ENCODE measurements around the gene DIRAS2. TPM values are rescaled to one million over a fixed set of nuclear protein-coding genes. Genes with fewer than 3 reads are reported as not detected.

Gene DIRAS2
- total RNA-seq, 6 donors from 2014 or later: 0.14 to 0.34 TPM; not detected in 4

DNA sequence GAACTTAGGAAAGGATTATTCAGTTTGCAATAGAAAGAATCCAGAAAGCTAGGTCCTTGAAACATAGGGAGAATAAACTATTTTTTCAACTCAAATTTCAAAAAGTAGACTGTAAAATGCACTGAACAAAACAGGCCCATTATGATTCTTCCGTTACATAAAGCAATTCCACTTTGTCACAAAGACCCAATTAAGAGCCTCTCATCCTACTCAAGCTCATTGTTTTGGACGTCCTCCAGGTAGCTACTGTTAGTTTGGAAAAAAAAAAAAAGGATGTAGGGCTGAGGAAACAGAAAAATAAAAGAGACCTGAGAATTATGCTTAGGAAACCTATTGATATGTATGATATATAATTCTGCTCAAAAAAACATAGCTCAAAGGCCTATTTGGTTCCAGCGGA is 74.0 kb downstream of the DIRAS2 start:
- no peak overlapping the region for H3K27ac ChIP-seq
- ATAC-seq (ENCODE audit: low FRiP score in 2 of 2): no peak
- TF ChIP-seq POLR2AphosphoS5 (IDR thresholded peaks at IDR 0.05) (no peak), EP300 (IDR thresholded peaks at IDR 0.05) (no peak)
- TF ChIP-seq, protein P1, sequence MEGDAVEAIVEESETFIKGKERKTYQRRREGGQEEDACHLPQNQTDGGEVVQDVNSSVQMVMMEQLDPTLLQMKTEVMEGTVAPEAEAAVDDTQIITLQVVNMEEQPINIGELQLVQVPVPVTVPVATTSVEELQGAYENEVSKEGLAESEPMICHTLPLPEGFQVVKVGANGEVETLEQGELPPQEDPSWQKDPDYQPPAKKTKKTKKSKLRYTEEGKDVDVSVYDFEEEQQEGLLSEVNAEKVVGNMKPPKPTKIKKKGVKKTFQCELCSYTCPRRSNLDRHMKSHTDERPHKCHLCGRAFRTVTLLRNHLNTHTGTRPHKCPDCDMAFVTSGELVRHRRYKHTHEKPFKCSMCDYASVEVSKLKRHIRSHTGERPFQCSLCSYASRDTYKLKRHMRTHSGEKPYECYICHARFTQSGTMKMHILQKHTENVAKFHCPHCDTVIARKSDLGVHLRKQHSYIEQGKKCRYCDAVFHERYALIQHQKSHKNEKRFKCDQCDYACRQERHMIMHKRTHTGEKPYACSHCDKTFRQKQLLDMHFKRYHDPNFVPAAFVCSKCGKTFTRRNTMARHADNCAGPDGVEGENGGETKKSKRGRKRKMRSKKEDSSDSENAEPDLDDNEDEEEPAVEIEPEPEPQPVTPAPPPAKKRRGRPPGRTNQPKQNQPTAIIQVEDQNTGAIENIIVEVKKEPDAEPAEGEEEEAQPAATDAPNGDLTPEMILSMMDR (IDR thresholded peaks at IDR 0.05): no peak
- peaks cover 0 to 8% (median 0%) of the 10 kb centered on the region in 4 donors for H3K4me1 ChIP-seq
- WGBS, 2 donors: 49 to 58% methylated on average over 3 of the region's 3 CpGs
- H3K4me3 ChIP-seq: no peak overlapping the region
- no peaks in the 10 kb centered on the region for H3K27me3 ChIP-seq
- no peaks in the 10 kb centered on the region for H3K9me3 ChIP-seq
- H3K36me3 ChIP-seq: no peaks in the 10 kb centered on the region
- no peak for DNase-seq

DNA sequence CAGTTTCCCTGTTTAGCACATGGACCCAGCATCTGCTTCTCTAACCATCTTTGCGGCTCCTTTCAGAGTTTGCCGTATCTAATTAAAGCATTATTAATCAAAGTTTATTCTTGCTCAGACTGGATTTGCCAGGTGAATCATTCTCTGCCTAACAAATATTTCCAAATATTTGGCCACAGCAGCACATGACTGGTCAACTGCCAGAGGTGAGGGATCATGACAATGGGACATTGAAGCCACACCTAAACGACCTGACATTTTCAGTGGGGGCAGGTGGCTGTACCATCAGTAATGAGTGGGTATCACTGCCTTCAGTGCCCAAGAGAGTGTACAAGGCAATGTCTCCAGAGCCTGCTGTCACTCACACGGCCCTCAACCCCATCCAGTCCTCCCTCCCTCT is 80.4 kb downstream of the DIRAS2 start:
- H3K27ac ChIP-seq: no peak overlapping the region
- WGBS, 2 donors: 87 to 92% methylated on average over 4 of the region's 4 CpGs
- no peaks in the 10 kb centered on the region for H3K4me1 ChIP-seq
- no peaks in the 10 kb centered on the region for H3K9me3 ChIP-seq
- no peak for DNase-seq
- no peaks in the 10 kb centered on the region for H3K27me3 ChIP-seq
- no peaks in the 10 kb centered on the region for H3K36me3 ChIP-seq
- no peak for TF ChIP-seq POLR2AphosphoS5 (IDR thresholded peaks at IDR 0.05)
- TF ChIP-seq, protein P1 (IDR thresholded peaks at IDR 0.05): no peak
- TF ChIP-seq EP300 (IDR thresholded peaks at IDR 0.05): no peak
- no peak for TF ChIP-seq POLR2A (IDR thresholded peaks at IDR 0.05)
- ATAC-seq (ENCODE audit: low FRiP score in 2 of 2): no peak
- H3K4me3 ChIP-seq: no peak overlapping the region

Other genes with a start within 250 kb of the DIRAS2 start
- 10 to 100 TPM; 35.3 to 91.6 (median 47.6) TPM for gene SYK, start 159.0 kb upstream of the DIRAS2 start, total RNA-seq

All from upper lobe of left lung (tissue), 6 donors.